ENCODE measurements around the gene BCAS1.

DNA sequence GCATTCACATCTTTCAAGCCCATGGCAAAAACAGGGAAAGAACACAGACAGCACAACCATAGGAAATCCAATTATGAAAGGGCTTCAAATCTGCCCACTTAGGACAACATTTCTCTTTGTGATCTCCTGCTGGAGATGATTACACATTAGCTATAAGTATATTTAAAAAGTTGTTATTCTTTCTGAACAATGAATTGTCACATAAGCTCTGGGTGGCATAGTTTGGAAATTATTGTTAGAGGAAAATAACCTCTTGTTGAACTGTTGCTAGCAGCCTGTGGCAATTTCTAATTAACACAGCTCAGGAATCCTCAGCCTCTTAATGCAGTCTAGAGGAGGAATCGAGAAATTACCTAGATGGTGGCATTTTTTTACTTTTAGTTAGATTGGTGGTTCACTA, 54.9 kb downstream of the BCAS1 start:
- no peak for TF ChIP-seq POLR2A (IDR thresholded peaks at IDR 0.05)
- TF ChIP-seq, protein P1, sequence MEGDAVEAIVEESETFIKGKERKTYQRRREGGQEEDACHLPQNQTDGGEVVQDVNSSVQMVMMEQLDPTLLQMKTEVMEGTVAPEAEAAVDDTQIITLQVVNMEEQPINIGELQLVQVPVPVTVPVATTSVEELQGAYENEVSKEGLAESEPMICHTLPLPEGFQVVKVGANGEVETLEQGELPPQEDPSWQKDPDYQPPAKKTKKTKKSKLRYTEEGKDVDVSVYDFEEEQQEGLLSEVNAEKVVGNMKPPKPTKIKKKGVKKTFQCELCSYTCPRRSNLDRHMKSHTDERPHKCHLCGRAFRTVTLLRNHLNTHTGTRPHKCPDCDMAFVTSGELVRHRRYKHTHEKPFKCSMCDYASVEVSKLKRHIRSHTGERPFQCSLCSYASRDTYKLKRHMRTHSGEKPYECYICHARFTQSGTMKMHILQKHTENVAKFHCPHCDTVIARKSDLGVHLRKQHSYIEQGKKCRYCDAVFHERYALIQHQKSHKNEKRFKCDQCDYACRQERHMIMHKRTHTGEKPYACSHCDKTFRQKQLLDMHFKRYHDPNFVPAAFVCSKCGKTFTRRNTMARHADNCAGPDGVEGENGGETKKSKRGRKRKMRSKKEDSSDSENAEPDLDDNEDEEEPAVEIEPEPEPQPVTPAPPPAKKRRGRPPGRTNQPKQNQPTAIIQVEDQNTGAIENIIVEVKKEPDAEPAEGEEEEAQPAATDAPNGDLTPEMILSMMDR (IDR thresholded peaks at IDR 0.05), result no peak

All from body of pancreas (tissue), 4 donors.